Hepatocyte (in vitro differentiated cells): ENCODE results near the gene VTA1. TPM values are rescaled to one million over a fixed set of nuclear protein-coding genes. Genes with fewer than 3 reads are reported as not detected.

Experiments used
- DNase-seq: peaks from one replicate; pipeline ENCODE4 v3.0.0-alpha.2; 2016; ENCODE audit warnings: low spot score
- H2AFZ ChIP-seq: fragments of 200-600 bp; sonication (generic); 2 replicates; pipeline ENCODE4 v1.6.0; 2016; ENCODE audit warnings: antibody characterized with exemption, mild to moderate bottlenecking
- H3K27ac ChIP-seq: fragments of 200-600 bp; sonication (generic); 2 replicates; pipeline ENCODE4 v1.5.1; 2016; ENCODE audit warnings: mild to moderate bottlenecking
- H3K27me3 ChIP-seq: fragments of 200-600 bp; sonication (generic); 2 replicates; pipeline ENCODE4 v1.6.1; 2016
- H3K36me3 ChIP-seq: fragments of 200-600 bp; sonication (generic); replicated peaks from 2 replicates; pipeline ENCODE4 v1.5.1; 2016; ENCODE audit warnings: low read depth; ENCODE audit not compliant: insufficient read depth
- H3K4me1 ChIP-seq: fragments of 200-600 bp; sonication (generic); 2 replicates; pipeline ENCODE4 v1.5.1; 2016; ENCODE audit warnings: mild to moderate bottlenecking, moderate library complexity; ENCODE audit not compliant: insufficient read depth
- H3K4me2 ChIP-seq: fragments of 200-600 bp; sonication (generic); 2 replicates; pipeline ENCODE4 v1.6.0; 2016
- H3K4me3 ChIP-seq: fragments of 200-600 bp; sonication (generic); 2 replicates; pipeline ENCODE4 v1.5.1; 2016; ENCODE audit warnings: mild to moderate bottlenecking
- H3K79me2 ChIP-seq: fragments of 200-600 bp; sonication (generic); 2 replicates; pipeline ENCODE4 v1.6.0; 2017; ENCODE audit warnings: mild to moderate bottlenecking
- H3K9me2 ChIP-seq: fragments of 200-600 bp; sonication (generic); replicated peaks from 2 replicates; pipeline ENCODE4 v1.6.0; 2017; ENCODE audit warnings: mild to moderate bottlenecking; ENCODE audit not compliant: insufficient read depth
- H3K9me3 ChIP-seq: fragments of 200-600 bp; sonication (generic); 2 replicates; pipeline ENCODE4 v1.5.1; 2016; ENCODE audit warnings: low read depth, mild to moderate bottlenecking
- H4K20me1 ChIP-seq: fragments of 200-600 bp; sonication (generic); 2 replicates; pipeline ENCODE4 v1.6.0; 2016; ENCODE audit warnings: mild to moderate bottlenecking; ENCODE audit not compliant: insufficient read depth, poor library complexity, severe bottlenecking
- CTCF ChIP-seq: fragments of 200-600 bp; sonication (generic); IDR thresholded peaks from 2 replicates; pipeline ENCODE4 v1.5.1; 2016; ENCODE audit warnings: antibody characterized with exemption, mild to moderate bottlenecking; ENCODE audit not compliant: poor library complexity
- EZH2 ChIP-seq: fragments of 200-600 bp; sonication (generic); IDR thresholded peaks from 2 replicates; pipeline ENCODE4 v1.6.1; 2016; ENCODE audit warnings: antibody characterized with exemption, mild to moderate bottlenecking, borderline replicate concordance
- EZH2phosphoT487 ChIP-seq: fragments of 200-600 bp; sonication (generic); IDR thresholded peaks from one replicate; pipeline ENCODE4 v1.6.1; 2018; ENCODE audit warnings: antibody characterized with exemption, mild to moderate bottlenecking, low read depth, moderate library complexity; ENCODE audit not compliant: unreplicated experiment, severe bottlenecking
- WGBS: methylation state at CpG from one replicate; pipeline ENCODE4 v1.1.6; 2016; ENCODE audit warnings: low lambda C conversion rate; ENCODE audit errors: missing lambda C conversion rate; 5-methylcytosine and 5-hydroxymethylcytosine counted together
- polyA plus RNA-seq: library from polyadenylated mRNA; unstranded; fragments of >200 nt; fragmentation: Nextera tagmentation; extraction: Ambion mirVana; gene quantifications from 2 replicates; pipeline ENCODE4 v1.2.1, GENCODE V29; 2016
- total RNA-seq: library from RNA; depleted of rRNA; stranded (reverse); fragments of >200 nt; gene quantifications from 2 replicates; pipeline ENCODE4 v1.2.3, GENCODE V29; 2014

VTA1 gene
- total and polyA plus RNA-seq, 2 experiments from 2014 or later = 77.6 to 99.2 TPM

GRCh38 chr6:142193621-142194020, 46.6 kb downstream of the VTA1 start:
- H3K4me2 ChIP-seq = no peak overlapping the region
- H4K20me1 ChIP-seq = no peaks in the 10 kb centered on the region
- H3K27me3 ChIP-seq = no peaks in the 10 kb centered on the region
- no peak for DNase-seq
- H3K36me3 ChIP-seq = no peaks in the 10 kb centered on the region
- H3K4me1 ChIP-seq = no peaks in the 10 kb centered on the region
- no peak overlapping the region for H3K27ac ChIP-seq
- no peak for TF ChIP-seq EZH2
- no peak for TF ChIP-seq EZH2phosphoT487
- no peak for TF ChIP-seq CTCF
- H2AFZ ChIP-seq = no peak overlapping the region
- no peak overlapping the region for H3K4me3 ChIP-seq
- H3K79me2 ChIP-seq = no peaks in the 10 kb centered on the region
- H3K9me3 ChIP-seq = no peaks in the 10 kb centered on the region
- H3K9me2 ChIP-seq = no peaks in the 10 kb centered on the region

GRCh38 chr6:142195862-142196541, 48.9 kb downstream of the VTA1 start:
- Histone ChIP-seq H3K27ac (no peak overlapping the region), H3K4me1 (no peaks in the 10 kb centered on the region), H3K79me2 (no peaks in the 10 kb centered on the region), H3K9me2 (no peaks in the 10 kb centered on the region), H3K36me3 (no peaks in the 10 kb centered on the region), H4K20me1 (no peaks in the 10 kb centered on the region), H3K9me3 (no peaks in the 10 kb centered on the region), H3K4me2 (no peak overlapping the region), H3K27me3 (no peaks in the 10 kb centered on the region), H3K4me3 (no peak overlapping the region), H2AFZ (no peak overlapping the region)
- TF ChIP-seq EZH2 = no peak
- no peak for TF ChIP-seq CTCF
- no peak for TF ChIP-seq EZH2phosphoT487
- 86% methylated on average over 4 of the region's 4 CpGs for WGBS
- DNase-seq = no peak

- TF ChIP-seq EZH2phosphoT487 (no peak), EZH2 (no peak), CTCF (no peak)
Observed at GRCh38 chr6:142200846-142201628, 54.0 kb downstream of the VTA1 start.

More at GRCh38 chr6:142200846-142201628, 54.0 kb downstream of the VTA1 start:
- H3K9me3 ChIP-seq = no peaks in the 10 kb centered on the region
- H3K4me3 ChIP-seq = no peak overlapping the region
- H3K27ac ChIP-seq = no peak overlapping the region
- H3K9me2 ChIP-seq = no peaks in the 10 kb centered on the region
- H3K27me3 ChIP-seq = no peaks in the 10 kb centered on the region
- H3K4me2 ChIP-seq = no peak overlapping the region
- no peaks in the 10 kb centered on the region for H3K36me3 ChIP-seq
- no peaks in the 10 kb centered on the region for H3K4me1 ChIP-seq
- no peaks in the 10 kb centered on the region for H3K79me2 ChIP-seq
- DNase-seq = no peak
- H2AFZ ChIP-seq = no peak overlapping the region
- WGBS = 89% methylated on average over 3 of the region's 3 CpGs
- no peaks in the 10 kb centered on the region for H4K20me1 ChIP-seq
